HepG2 (cell line): ENCODE results near the gene SOCS3. TPM values are rescaled to one million over a fixed set of nuclear protein-coding genes. Genes with fewer than 3 reads are reported as not detected.

ENCODE experiments used
- ATAC-seq: fragments of 200-7000 bp; cut with Tn5 transposase; 3 replicates; pipeline ENCODE4 v1.9.1; 2020; ENCODE audit warnings: mild to moderate bottlenecking, moderate library complexity
- BruUV-seq: library from RNA; stranded (reverse); fragments of 400-500 nt; replicated peaks from 2 replicates; lab custom pipeline; 2021; lab: Mats Ljungman, UMichigan
- CTCF ChIA-PET: fragments of 300-600 bp; formaldehyde crosslinking; extraction: SDS; loops from one replicate; lab custom pipeline; 2021; ENCODE audit warnings: low total read pairs, inconsistent platforms, low intra/inter-chr PET ratio; lab: Yijun Ruan, JAX
- POLR2A ChIA-PET: fragments of 350-600 bp; sonication (Branson Sonifier 250); formaldehyde crosslinking; loops from one replicate; lab custom pipeline; 2020; ENCODE audit warnings: antibody characterized with exemption, inconsistent platforms; lab: Yijun Ruan, JAX
- DNase-seq: peaks from one replicate; pipeline ENCODE4 v3.0.0-alpha.2; 2015; ENCODE audit warnings: low spot score
- FAIRE-seq: peaks from 3 replicates; lab custom pipeline; 2011; peaks lifted over from hg19 to GRCh38; lab: Jason Lieb, UNC
- H2AFZ ChIP-seq: one replicate; pipeline ENCODE4 v1.6.1; 2011; ENCODE audit warnings: low read length, inconsistent platforms
- H3K27ac ChIP-seq: fragments of 300-600 bp; 3 replicates; pipeline ENCODE4 v1.8.0; 2011; ENCODE audit warnings: mixed run types, mild to moderate bottlenecking, mixed read lengths, low read length, inconsistent platforms; ENCODE audit not compliant: insufficient read depth; ENCODE audit errors: extremely low read length
- H3K27me3 ChIP-seq, 2 experiments: fragments of 200-600 bp in 1 of 2; 2 replicates in 1 of 2; 3 replicates in 1 of 2; pipeline versions ENCODE4 v1.6.0 to v1.8.0; 2011; ENCODE audit warnings: low read length in 2 of 2, mild to moderate bottlenecking in 2 of 2, moderate library complexity in 2 of 2, inconsistent platforms in 1 of 2; ENCODE audit not compliant: insufficient read depth in 2 of 2, control insufficient read depth in 1 of 2
- H3K36me3 ChIP-seq, 2 experiments: fragments of 200-600 bp in 1 of 2; replicated peaks in 1 of 2; 2 replicates in 1 of 2; 3 replicates in 1 of 2; pipeline versions ENCODE4 v1.5.1 to v1.8.0; 2011; ENCODE audit warnings: low read length in 2 of 2, inconsistent platforms in 1 of 2; ENCODE audit not compliant: insufficient read depth in 2 of 2, control insufficient read depth in 1 of 2
- H3K4me1 ChIP-seq: 2 replicates; pipeline ENCODE4 v1.5.1; 2012; ENCODE audit warnings: low read length, inconsistent platforms; ENCODE audit not compliant: insufficient read depth
- H3K4me2 ChIP-seq: 2 replicates; pipeline ENCODE4 v1.6.0; 2011; ENCODE audit warnings: low read depth, low read length, inconsistent platforms
- H3K4me3 ChIP-seq, 3 experiments: fragments of 200-600 bp in 1 of 3; sonication (generic), shearing (Covaris generic) in 1 of 3; replicated peaks in 1 of 3; 2 replicates each; pipeline ENCODE4 v1.5.1; 2011 to 2016; ENCODE audit warnings: low read length in 3 of 3, inconsistent platforms in 2 of 3, low read depth in 2 of 3, mild to moderate bottlenecking in 2 of 3, control low read depth in 1 of 3, mixed read lengths in 1 of 3; ENCODE audit not compliant: insufficient read depth in 1 of 3
- H3K79me2 ChIP-seq: one replicate; pipeline ENCODE4 v1.6.1; 2011; ENCODE audit warnings: low read length, inconsistent platforms; ENCODE audit not compliant: insufficient read depth
- H3K9ac ChIP-seq: 2 replicates; pipeline ENCODE4 v1.6.0; 2011; ENCODE audit warnings: mild to moderate bottlenecking, low read depth, low read length, inconsistent platforms; ENCODE audit not compliant: insufficient read depth
- H3K9me3 ChIP-seq: 2 replicates; pipeline ENCODE4 v1.5.1; 2012; ENCODE audit warnings: mild to moderate bottlenecking, low read length
- H4K20me1 ChIP-seq: 2 replicates; pipeline ENCODE4 v1.6.0; 2011; ENCODE audit warnings: inconsistent platforms, mild to moderate bottlenecking, low read length, moderate library complexity; ENCODE audit not compliant: insufficient read depth
- BHLHE40 ChIP-seq: IDR thresholded peaks from 2 replicates; pipeline ENCODE4 v1.6.1; 2011; ENCODE audit warnings: low read length, improper control_type of control experiment
- FOXA1 ChIP-seq, 2 experiments: fragments of 450-650 bp in 1 of 2; sonication (generic) in 1 of 2; formaldehyde crosslinking in 1 of 2; IDR thresholded peaks; 2 replicates each; pipeline versions ENCODE4 v1.4.0 to v1.6.1; 2016 to 2020; ENCODE audit warnings: missing genetic modification reagents in 1 of 2
- FOXK2 ChIP-seq: fragments of 450-650 bp; IDR thresholded peaks from 2 replicates; pipeline ENCODE4 v1.6.1; 2016
- MNT ChIP-seq: fragments of 450-650 bp; IDR thresholded peaks from 2 replicates; pipeline ENCODE4 v1.6.1; 2016
- MXI1 ChIP-seq: IDR thresholded peaks from 3 replicates; pipeline ENCODE4 v1.6.1; 2012; ENCODE audit warnings: low read depth, low read length, inconsistent platforms, borderline replicate concordance
- NRL ChIP-seq: sonication (generic); formaldehyde crosslinking; IDR thresholded peaks from 2 replicates; pipeline ENCODE4 v1.5.0; 2020; ENCODE audit warnings: missing genetic modification reagents, mild to moderate bottlenecking, moderate library complexity, borderline replicate concordance
- SALL1 ChIP-seq: sonication (generic); formaldehyde crosslinking; IDR thresholded peaks from 2 replicates; pipeline ENCODE4 v1.8.0; 2022; ENCODE audit warnings: mild to moderate bottlenecking, missing genetic modification reagents
- SKIL ChIP-seq: sonication (generic); formaldehyde crosslinking; IDR thresholded peaks from 2 replicates; pipeline ENCODE4 v1.8.0; 2022; ENCODE audit warnings: missing genetic modification reagents, mild to moderate bottlenecking, moderate library complexity, borderline replicate concordance
- SMARCE1 ChIP-seq: fragments of 450-650 bp; IDR thresholded peaks from 2 replicates; pipeline ENCODE4 v1.6.1; 2017; ENCODE audit warnings: borderline replicate concordance
- SP5 ChIP-seq: IDR thresholded peaks from 2 replicates; pipeline ENCODE4 v1.6.1; 2016; ENCODE audit warnings: low read depth, borderline replicate concordance
- SPEN ChIP-seq: sonication (generic); formaldehyde crosslinking; IDR thresholded peaks from 2 replicates; pipeline ENCODE4 v1.5.1; 2020; ENCODE audit warnings: low read depth, mild to moderate bottlenecking, missing genetic modification reagents
- TEAD3 ChIP-seq: optimal IDR thresholded peaks from 2 replicates; pipeline ENCODE3; 2016; ENCODE audit warnings: borderline replicate concordance
- ZBTB33 ChIP-seq: sonication (generic); formaldehyde crosslinking; IDR thresholded peaks from 2 replicates; pipeline ENCODE4 v1.4.0; 2020; ENCODE audit warnings: missing genetic modification reagents
- ZNF652 ChIP-seq: IDR thresholded peaks from 2 replicates; pipeline ENCODE4 v1.6.1; 2016; ENCODE audit warnings: low read depth, borderline replicate concordance
- ZNF672 ChIP-seq: sonication (generic); formaldehyde crosslinking; IDR thresholded peaks from 2 replicates; pipeline ENCODE4 v1.8.1; 2022; ENCODE audit warnings: missing genetic modification reagents
- ZNF740 ChIP-seq: sonication (generic); formaldehyde crosslinking; IDR thresholded peaks from 2 replicates; pipeline ENCODE4 v1.4.0; 2020; ENCODE audit warnings: missing genetic modification reagents
- ZNF83 ChIP-seq: sonication (generic); formaldehyde crosslinking; IDR thresholded peaks from 2 replicates; pipeline ENCODE4 v1.4.0; 2020; ENCODE audit warnings: missing genetic modification reagents, mild to moderate bottlenecking, borderline replicate concordance
- WGBS: methylation state at CpG from one replicate; pipeline ENCODE4 v1.1.6; 2017; ENCODE audit warnings: low lambda C conversion rate; 5-methylcytosine and 5-hydroxymethylcytosine counted together
- in situ Hi-C: cut with HindIII; loops from 2 replicates; pipeline ENCODE4 v1.10.0; 2017; ENCODE audit warnings: low pct_unique_long_range_greater_than_20kb; ENCODE audit not compliant: extremely low pct_ligation_motif_present
- intact Hi-C: fragments of 100-400 bp; cut with micrococcal nuclease; formaldehyde crosslinking; loops from one replicate; pipeline ENCODE4 v1.10.0; 2022; ENCODE audit not compliant: unreplicated experiment
- polyA plus RNA-seq, 8 experiments: library from polyadenylated mRNA; depleted of rRNA in 3 of 8; stranded (reverse) in 7 of 8; unstranded in 1 of 8; fragments of >200 nt; fragmentation: Illumina TruSeq in 4 of 8; extraction: Trizol in 4 of 8; gene quantifications; 2 replicates each; pipeline versions ENCODE4 v1.2.1 to v1.2.3, GENCODE V29; 2011 to 2016; ENCODE audit warnings: low read depth in 4 of 8, missing spikeins in 1 of 8, mixed read lengths in 1 of 8; ENCODE audit not compliant: insufficient read depth in 1 of 8
- total RNA-seq, 5 experiments: library from RNA; depleted of rRNA; stranded (reverse); fragments of >200 nt; fragmentation: Illumina TruSeq; extraction: Trizol; gene quantifications; 2 replicates each; pipeline ENCODE4 v1.2.3, GENCODE V29; 2016; ENCODE audit warnings: low read depth in 1 of 5

Gene SOCS3
- total and polyA plus RNA-seq, 2 of the 13 experiments (the other 11 are each of a cell fraction or from before 2014, with no cell fraction given): 0.77 to 2.4 TPM

- H3K9ac ChIP-seq: no peak overlapping the region
- no peak overlapping the region for H3K27ac ChIP-seq
- H3K4me1 ChIP-seq: peaks cover 47% of the 10 kb centered on the region
- BruUV-seq: no TSS peak
- ChIA-PET POLR2A (interaction anchor here (0.7 kb wide), 1 partner anchor 31 kb away, joined by 3 read pairs; no protein-coding TSS in a partner anchor), CTCF (no interaction called here)
- no peak overlapping the region for H2AFZ ChIP-seq
- no peaks in the 10 kb centered on the region for H4K20me1 ChIP-seq
- FAIRE-seq: peak; percentile 60
- DNase-seq: peak; percentile 66
- peak overlapping the region in 1 of 3 experiments; percentile 13; a peak in 1 of 6 replicates for H3K4me3 ChIP-seq
- H3K27me3 ChIP-seq: peaks cover 31 to 88% of the 10 kb centered on the region in 2 experiments
- no peaks in the 10 kb centered on the region for H3K9me3 ChIP-seq
- H3K36me3 ChIP-seq: no peaks in the 10 kb centered on the region
- in situ Hi-C loops (no loop called here), intact Hi-C loops (loop anchor here (10.0 kb wide), 2 partner anchors 58 to 62 kb away; partner anchors contain the start of gene PGS1)
- WGBS: 14% methylated on average over 20 of the region's 20 CpGs
- no peaks in the 10 kb centered on the region for H3K79me2 ChIP-seq
- ATAC-seq: no peak
- H3K4me2 ChIP-seq: peak overlapping the region; percentile 62
- no peak for TF ChIP-seq FOXA1 (IDR thresholded peaks at IDR 0.05)
- TF ChIP-seq FOXA1 (CRISPR knock-in tag; IDR thresholded peaks at IDR 0.05): 0 out of 2 replicates have a peak, but pooled peaks have one; percentile 41
- 0 out of 3 replicates have a peak, but pooled peaks have one; percentile 35 for TF ChIP-seq MXI1
- no peak for TF ChIP-seq ZNF83
- TF ChIP-seq SP5 (CRISPR knock-in tag): 0 out of 2 replicates have a peak, but pooled peaks have one; percentile 16
- peak; percentile 58 for TF ChIP-seq BHLHE40
- no peak for TF ChIP-seq FOXK2
- no peak for TF ChIP-seq ZNF740 (CRISPR knock-in tag)
- TF ChIP-seq MNT: peak; percentile 97
- TF ChIP-seq SKIL (CRISPR knock-in tag): 0 out of 2 replicates have a peak, but pooled peaks have one; percentile 35
- TF ChIP-seq SPEN: 0 out of 2 replicates have a peak, but pooled peaks have one; percentile 23
- TF ChIP-seq TEAD3: peak; percentile 93
- TF ChIP-seq ZNF672 (CRISPR knock-in tag): no peak
- TF ChIP-seq SALL1 (CRISPR knock-in tag): no peak
- 0 out of 2 replicates have a peak, but pooled peaks have one; percentile 23 for TF ChIP-seq ZBTB33 (CRISPR knock-in tag)
- TF ChIP-seq ZNF652 (CRISPR knock-in tag): no peak
- TF ChIP-seq NRL (CRISPR knock-in tag): peak; percentile 34; the same call in 1 of the 2 replicates
- TF ChIP-seq SMARCE1: no peak
These were observed 42.7 kb downstream of the SOCS3 start for GRCh38 chr17:78316867-78317789.
